Lower lobe of right lung (tissue), 2 donors: ENCODE results near the gene SEC23B. TPM values are rescaled to one million over a fixed set of nuclear protein-coding genes. Genes with fewer than 3 reads are reported as not detected.

ENCODE experiments used
- ATAC-seq, 2 donors: fragments of 200-7000 bp; cut with Tn5 transposase; one replicate each; pipeline ENCODE4 v1.9.1; 2020 to 2022; ENCODE audit warnings: mild to moderate bottlenecking in 2 of 2, moderate library complexity in 2 of 2
- DNase-seq: peaks from one replicate; pipeline ENCODE4 v3.0.0-alpha.2; 2020
- H3K27ac ChIP-seq: fragments of 200-600 bp; one replicate; pipeline ENCODE4 v1.8.0; 2022
- H3K27me3 ChIP-seq: fragments of 200-600 bp; one replicate; pipeline ENCODE4 v1.8.0; 2022; ENCODE audit warnings: low read depth
- H3K36me3 ChIP-seq: fragments of 200-600 bp; one replicate; pipeline ENCODE4 v1.8.0; 2022; ENCODE audit warnings: mild to moderate bottlenecking
- H3K4me1 ChIP-seq: fragments of 200-600 bp; one replicate; pipeline ENCODE4 v1.8.0; 2022
- H3K4me3 ChIP-seq: fragments of 200-600 bp; one replicate; pipeline ENCODE4 v1.8.0; 2022; ENCODE audit warnings: mild to moderate bottlenecking
- H3K9me3 ChIP-seq: fragments of 200-600 bp; one replicate; pipeline ENCODE4 v1.8.0; 2022
- intact Hi-C: fragments of 100-400 bp; cut with DNase I; formaldehyde crosslinking; loops from one replicate; pipeline ENCODE4 v1.11.0; 2022
- long read RNA-seq: library from polyadenylated mRNA; unstranded; transcript quantifications from one replicate; pipeline ENCODE4 v2.0.0, GENCODE V29; 2021
- total RNA-seq: library from RNA; stranded (reverse); fragmentation: NEBNext Ultra II Directional; extraction: Animal tissue kit (Norgen Biotek cat#: 25700); gene quantifications from one replicate; pipeline ENCODE4 v1.2.1, GENCODE V29; 2021
- TF ChIP-seq, protein P1 (sequence below): fragments of 200-600 bp; IDR thresholded peaks from one replicate; pipeline ENCODE4 v1.8.0; 2022; ENCODE audit warnings: antibody characterized with exemption, mild to moderate bottlenecking
- donor health status: DM: no; HTN: yes; CAD: no; lungs with severe emphysema.

Gene SEC23B
- 51.2 TPM for total RNA-seq
- long read RNA-seq, transcript SEC23B-202 (20 exons, 3,464 nt): major isoform, 56 of 132 reads
- long read RNA-seq, transcript SEC23B-204 (20 exons, 3,484 nt): minor isoform, 40 of 132 reads
- long read RNA-seq, partial matches to known transcripts: 25 of 132 reads
- long read RNA-seq, other reads (novel, unspliced or antisense): 10 of 132 reads

DNA sequence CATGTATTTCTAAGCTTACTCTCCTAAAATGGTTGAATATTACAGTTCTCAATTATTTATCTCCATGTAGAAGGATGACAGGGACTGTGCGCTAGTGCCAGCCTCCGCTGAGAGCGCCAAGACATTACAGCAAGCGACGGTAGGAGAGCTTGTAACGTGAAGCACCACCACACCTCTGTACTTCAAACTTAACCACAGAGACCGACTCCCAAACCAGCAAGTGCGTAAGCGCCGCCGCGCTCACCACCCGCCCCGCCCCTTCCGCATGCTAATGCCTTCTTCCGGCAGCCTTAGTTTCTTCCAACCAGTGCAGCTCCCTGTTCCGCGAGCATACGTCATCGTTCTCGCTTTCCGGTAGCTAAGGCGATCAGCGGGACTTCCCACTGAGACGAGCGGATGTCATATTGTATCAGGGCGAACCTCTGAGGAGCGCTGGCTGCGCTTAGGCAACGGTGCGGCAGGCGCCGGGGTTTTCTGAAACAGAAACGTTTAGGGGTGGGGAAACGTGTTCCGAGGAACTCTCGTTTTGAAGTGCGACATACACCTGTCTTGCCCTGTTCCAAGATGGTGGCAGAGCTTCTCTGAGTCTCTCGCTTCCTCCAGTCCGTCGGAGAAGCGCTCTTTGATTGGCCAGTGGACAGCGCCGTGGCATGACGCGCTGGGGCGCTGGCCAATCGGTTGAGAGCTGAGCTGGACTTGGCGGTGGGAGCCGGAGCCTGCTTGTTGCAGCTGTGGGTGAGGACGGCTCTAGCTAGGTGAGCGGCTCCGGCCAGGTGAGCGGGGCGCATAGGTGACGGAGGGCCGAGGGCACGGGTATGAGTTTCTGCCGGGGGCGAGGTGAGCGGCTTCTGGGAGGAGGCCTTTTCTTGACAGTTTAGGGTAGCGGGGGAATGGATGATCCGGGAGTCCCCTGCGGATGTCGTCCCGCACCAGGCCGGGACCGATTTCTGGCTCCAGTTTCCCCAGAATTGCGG is at the start of gene SEC23B:
Gene SEC23B, plus strand, starts transcription at position 723 of the 974 bp plus-strand sequence. CDS start 2,896 bp downstream, outside the sequence.
- peaks cover 31% of the 10 kb centered on the region for H3K36me3 ChIP-seq
- H3K27me3 ChIP-seq: peaks cover 7% of the 10 kb centered on the region
- H3K4me3 ChIP-seq: peak within 1 kb of the TSS; percentile 73
- TF ChIP-seq, protein P1, sequence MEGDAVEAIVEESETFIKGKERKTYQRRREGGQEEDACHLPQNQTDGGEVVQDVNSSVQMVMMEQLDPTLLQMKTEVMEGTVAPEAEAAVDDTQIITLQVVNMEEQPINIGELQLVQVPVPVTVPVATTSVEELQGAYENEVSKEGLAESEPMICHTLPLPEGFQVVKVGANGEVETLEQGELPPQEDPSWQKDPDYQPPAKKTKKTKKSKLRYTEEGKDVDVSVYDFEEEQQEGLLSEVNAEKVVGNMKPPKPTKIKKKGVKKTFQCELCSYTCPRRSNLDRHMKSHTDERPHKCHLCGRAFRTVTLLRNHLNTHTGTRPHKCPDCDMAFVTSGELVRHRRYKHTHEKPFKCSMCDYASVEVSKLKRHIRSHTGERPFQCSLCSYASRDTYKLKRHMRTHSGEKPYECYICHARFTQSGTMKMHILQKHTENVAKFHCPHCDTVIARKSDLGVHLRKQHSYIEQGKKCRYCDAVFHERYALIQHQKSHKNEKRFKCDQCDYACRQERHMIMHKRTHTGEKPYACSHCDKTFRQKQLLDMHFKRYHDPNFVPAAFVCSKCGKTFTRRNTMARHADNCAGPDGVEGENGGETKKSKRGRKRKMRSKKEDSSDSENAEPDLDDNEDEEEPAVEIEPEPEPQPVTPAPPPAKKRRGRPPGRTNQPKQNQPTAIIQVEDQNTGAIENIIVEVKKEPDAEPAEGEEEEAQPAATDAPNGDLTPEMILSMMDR: no peak
- H3K4me1 ChIP-seq: peaks cover 35% of the 10 kb centered on the region
- H3K9me3 ChIP-seq: no peaks in the 10 kb centered on the region
- DNase-seq: peak; percentile 99
- H3K27ac ChIP-seq: peak within 1 kb of the TSS; percentile 96
- intact Hi-C loops: no loop called here
- ATAC-seq: peak; percentile 98 to 99

DNA sequence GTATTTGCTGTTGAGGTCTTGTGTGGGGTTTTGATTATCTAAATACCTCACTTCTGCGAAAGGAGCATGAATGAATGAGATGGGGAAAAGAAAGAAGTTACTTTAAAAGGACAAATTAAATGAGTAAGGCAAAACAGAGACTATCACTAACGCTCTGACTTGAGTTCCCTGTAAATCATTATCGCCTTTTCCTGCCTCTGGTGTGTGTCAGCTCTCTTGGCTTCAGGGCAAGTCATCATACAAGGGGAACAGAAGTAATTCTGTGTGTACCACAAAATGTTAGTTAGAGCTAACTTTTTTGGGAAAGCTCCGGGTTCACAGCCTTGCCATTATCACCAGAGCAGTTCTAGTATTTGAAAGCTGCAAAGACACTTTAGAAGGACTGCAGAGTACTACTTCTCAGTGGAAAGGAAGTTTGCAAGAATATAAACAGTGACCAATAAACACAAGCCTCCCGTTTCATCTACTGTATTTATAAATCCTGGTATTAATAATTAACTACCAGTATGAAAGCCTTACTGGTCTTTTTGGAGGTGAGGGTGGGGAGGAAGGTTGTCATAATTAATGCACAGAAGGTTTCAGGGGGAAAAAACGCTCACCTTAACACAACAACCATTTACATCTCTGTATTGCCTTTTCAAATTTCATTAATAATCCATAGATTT is 42.1 kb upstream of the SEC23B start:
- intact Hi-C loops: no loop called here

DNA sequence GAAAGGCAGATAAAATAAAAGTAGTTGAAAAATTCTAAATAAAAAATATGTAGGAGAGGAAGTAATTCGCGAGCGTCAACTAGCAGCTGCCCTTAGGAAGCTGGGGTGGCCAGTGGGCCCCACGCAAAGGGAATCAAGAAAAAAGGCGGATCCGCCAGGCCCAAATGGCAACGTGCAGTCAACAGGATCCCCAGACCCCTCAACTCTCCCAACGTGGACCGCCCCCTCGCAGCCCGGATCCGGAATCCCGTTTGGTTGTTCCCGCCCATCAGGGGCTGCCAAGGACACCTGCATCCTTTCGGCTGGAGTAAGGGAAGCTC is 41.2 kb upstream of the SEC23B start:
- TF ChIP-seq, protein P1: no peak
- ATAC-seq (peak; percentile 59 to 79), DNase-seq (no peak)
- Histone ChIP-seq H3K4me1 (peaks cover 21% of the 10 kb centered on the region), H3K27ac (peak overlapping the region; percentile 89), H3K36me3 (peaks cover 26% of the 10 kb centered on the region), H3K9me3 (no peaks in the 10 kb centered on the region), H3K4me3 (peak overlapping the region; percentile 98), H3K27me3 (no peaks in the 10 kb centered on the region)
- intact Hi-C loops: no loop called here

More for the DNA sequence above, 42.1 kb upstream of the SEC23B start:
- peak overlapping the region; percentile 98 for H3K4me3 ChIP-seq
- TF ChIP-seq, protein P1: no peak
- H3K9me3 ChIP-seq: no peaks in the 10 kb centered on the region
- DNase-seq (no peak), ATAC-seq (no peak)
- H3K27me3 ChIP-seq: no peaks in the 10 kb centered on the region
- H3K4me1 ChIP-seq: peaks cover 21% of the 10 kb centered on the region
- H3K36me3 ChIP-seq: peaks cover 17% of the 10 kb centered on the region
- H3K27ac ChIP-seq: no peak overlapping the region

DNA sequence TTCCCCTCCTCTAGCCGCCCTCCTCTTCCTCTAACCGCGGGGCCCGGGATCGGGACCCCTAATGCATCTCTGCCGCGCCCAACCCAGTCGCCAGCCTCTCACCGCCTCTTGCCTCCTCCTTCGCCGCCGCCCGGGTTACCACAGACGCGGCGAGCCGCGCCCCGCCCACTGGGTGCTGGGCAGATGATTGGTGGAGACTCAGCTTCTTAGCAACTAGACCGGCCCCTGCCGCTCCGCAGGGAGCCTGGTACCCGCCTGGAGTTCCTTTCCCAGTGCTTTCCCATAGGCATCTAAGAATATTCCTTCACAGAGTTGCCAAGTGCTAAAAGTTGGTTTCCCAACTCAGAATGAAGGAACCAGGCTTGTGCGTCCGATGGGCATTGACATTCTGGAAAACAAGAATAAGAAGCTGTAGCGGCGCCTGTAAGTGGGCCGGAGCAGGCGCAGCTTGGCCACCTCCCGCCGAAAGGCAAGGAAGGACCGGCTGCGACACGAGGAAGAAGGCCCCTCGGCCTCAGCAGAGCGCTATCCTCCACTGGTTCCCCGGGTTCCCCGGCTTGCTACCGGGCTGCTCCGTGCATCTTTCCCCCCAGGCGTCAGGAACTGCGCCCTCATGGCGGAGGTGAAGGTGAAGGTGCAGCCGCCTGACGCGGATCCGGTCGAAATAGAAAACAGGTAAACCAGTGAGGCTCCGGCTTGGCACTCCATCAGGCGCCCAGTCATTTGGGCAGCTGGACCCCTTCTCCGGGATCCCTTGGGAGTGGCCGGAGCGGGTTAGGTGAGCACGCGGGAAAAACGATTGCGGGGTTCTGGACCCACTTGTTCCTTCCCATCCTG is 40.6 kb upstream of the SEC23B start, which contains the start of the genes DZANK1 and POLR3F:
Gene DZANK1, minus strand, starts transcription at position 137 of the 837 bp plus-strand sequence. CDS start 1,672 bp downstream, outside the sequence.
Gene POLR3F, plus strand, starts transcription at position 497 of the 837 bp plus-strand sequence. Its CDS starts 117 bp downstream, at position 614.
- peaks cover 29% of the 10 kb centered on the region for H3K36me3 ChIP-seq
- H3K27ac ChIP-seq: peak within 1 kb of the TSS; percentile 89
- H3K4me1 ChIP-seq: peaks cover 21% of the 10 kb centered on the region
- peak; percentile 100 for ATAC-seq
- no peaks in the 10 kb centered on the region for H3K9me3 ChIP-seq
- TF ChIP-seq, protein P1: no peak
- H3K27me3 ChIP-seq: no peaks in the 10 kb centered on the region
- DNase-seq: peak; percentile 98
- intact Hi-C loops: no loop called here
- peak within 1 kb of the TSS; percentile 98 for H3K4me3 ChIP-seq
